Hematopoietic multipotent progenitor cell (in vitro differentiated cells): ENCODE data around the gene PXDC1. TPM values are rescaled to one million over a fixed set of nuclear protein-coding genes. Genes with fewer than 3 reads are reported as not detected.
"Not testable (repeated sequence)": the region's sequence is repeated elsewhere in the genome, so short reads cannot be mapped to it uniquely, and the experiment has no call there.

ENCODE experiments used
- DNase-seq, 3 donors: peaks; one replicate each; pipeline ENCODE4 v3.0.0-alpha.2; 2011 to 2015; ENCODE audit warnings: low read depth in 2 of 3, low spot score in 2 of 3
- total RNA-seq: library from RNA; depleted of rRNA; stranded (reverse); fragments of >200 nt; gene quantifications from one replicate; pipeline ENCODE4 v1.2.3, GENCODE V29; 2012

PXDC1 gene
- total RNA-seq, 1 donor, result 7.3 TPM

GRCh38 chr6:3764516-3765335 is 13.2 kb upstream of the PXDC1 start:
- peak in 2 of 3 donors; percentile 26 to 69 for DNase-seq

- no peak for DNase-seq
Observed at GRCh38 chr6:3762852-3763251, 11.3 kb upstream of the PXDC1 start.

GRCh38 chr6:3762359-3762758 is 10.8 kb upstream of the PXDC1 start:
- DNase-seq, result no peak

- no peak for DNase-seq
Observed at GRCh38 chr6:3761989-3762270, 10.4 kb upstream of the PXDC1 start.

GRCh38 chr6:3759646-3760232 is 8.2 kb upstream of the PXDC1 start:
- no peak for DNase-seq

- DNase-seq, result no peak
Observed at GRCh38 chr6:3758842-3759144, 7.3 kb upstream of the PXDC1 start.

GRCh38 chr6:3757998-3758841 is 6.7 kb upstream of the PXDC1 start:
- not testable (repeated sequence) for DNase-seq

GRCh38 chr6:3757241-3757641 is 5.7 kb upstream of the PXDC1 start:
- no peak for DNase-seq

- no peak for DNase-seq
Observed at GRCh38 chr6:3756546-3756945, 5.0 kb upstream of the PXDC1 start.

GRCh38 chr6:3755637-3756545 is 4.4 kb upstream of the PXDC1 start:
- no peak for DNase-seq

GRCh38 chr6:3754776-3755175 is 3.3 kb upstream of the PXDC1 start:
- DNase-seq, result no peak

- DNase-seq, result not testable (repeated sequence)
Observed at GRCh38 chr6:3754032-3754725, 2.7 kb upstream of the PXDC1 start.

- no peak for DNase-seq
Observed at GRCh38 chr6:3753228-3753835, 1.8 kb upstream of the PXDC1 start.

GRCh38 chr6:3752531-3753227 is 1.2 kb upstream of the PXDC1 start:
- DNase-seq, result peak in 1 of 3 donors; percentile 36

- DNase-seq, result peak in 2 of 3 donors; percentile 91 to 93
Observed at GRCh38 chr6:3751730-3752530, 417 bp upstream of the PXDC1 start.

GRCh38 chr6:3750317-3751076 is 1.0 kb downstream of the PXDC1 start:
- peak in 1 of 3 donors; percentile 8 for DNase-seq

- DNase-seq, result peak in 1 of 3 donors; percentile 21
Observed at GRCh38 chr6:3749977-3750316, 1.6 kb downstream of the PXDC1 start.
